ENCODE results near the gene DNAH10. TPM values are rescaled to one million over a fixed set of nuclear protein-coding genes. Genes with fewer than 3 reads are reported as not detected.
A peak's percentile ranks its signal among the peaks of the same experiment; 100 is the strongest.

DNAH10 gene
- total and polyA plus RNA-seq, 7 experiments from 2014 or later, result 0.05 to 0.50 (median 0.10) TPM

GRCh38 chr12:123941624-123942237 lies 179.6 kb downstream of the DNAH10 start:
- Mint-ChIP-seq H3K36me3 (peaks cover 18 to 43% (median 20%) of the 10 kb centered on the region in 5 donors), H3K27ac (peak overlapping the region in 2 of 9 donors; percentile 59 to 70)
- ATAC-seq, result peak; percentile 57

GRCh38 chr12:123942238-123942653 lies 180.1 kb downstream of the DNAH10 start:
- H3K36me3 Mint-ChIP-seq, result peaks cover 16 to 42% (median 20%) of the 10 kb centered on the region in 5 donors
- H3K36me3 ChIP-seq (ENCODE audit: control insufficient read depth in 2 of 3, insufficient read depth in 3 of 3, low read length in 3 of 3), result peaks cover 0 to 56% (median 0%) of the 10 kb centered on the region in 3 experiments
- H3K27me3 Mint-ChIP-seq, result no peaks in the 10 kb centered on the region
- CTCF ChIA-PET, result no interaction called here
- POLR2A ChIA-PET, result no interaction called here
- H3K4me1 Mint-ChIP-seq, result peaks cover 20 to 31% (median 25%) of the 10 kb centered on the region in 7 donors
- H3K9me3 ChIP-seq (ENCODE audit: control insufficient read depth in 2 of 3, low read length in 3 of 3), result peaks cover 0 to 5% (median 0%) of the 10 kb centered on the region in 3 experiments
- H3K9me3 Mint-ChIP-seq, result peaks cover 0 to 15% (median 4%) of the 10 kb centered on the region in 11 donors
- H3K27ac Mint-ChIP-seq, result peak overlapping the region in 1 of 9 donors; percentile 2
- H3K4me3 Mint-ChIP-seq, result no peak overlapping the region
- H3K4me3 ChIP-seq (ENCODE audit: low read length), result no peak overlapping the region
- no peak overlapping the region for H3K27ac ChIP-seq (ENCODE audit: low read depth, low read length)
- intact Hi-C loops (cut with micrococcal nuclease), result no loop called here
- peaks cover 13 to 14% of the 10 kb centered on the region in 2 donors for H3K4me1 ChIP-seq (ENCODE audit: control insufficient read depth in 2 of 2, insufficient read depth in 2 of 2, low read length in 2 of 2)
- H3K27me3 ChIP-seq (ENCODE audit: control insufficient read depth in 2 of 2, insufficient read depth in 2 of 2, low read length in 2 of 2), result no peaks in the 10 kb centered on the region
- DNase-seq, result no peak
- ATAC-seq, result no peak

More at GRCh38 chr12:123941624-123942237, 179.6 kb downstream of the DNAH10 start:
- Histone ChIP-seq H3K36me3 (ENCODE audit: control insufficient read depth in 2 of 3, insufficient read depth in 3 of 3, low read length in 3 of 3) (peaks cover 0 to 56% (median 0%) of the 10 kb centered on the region in 3 experiments), H3K9me3 (ENCODE audit: control insufficient read depth in 2 of 3, low read length in 3 of 3) (peaks cover 0 to 5% (median 0%) of the 10 kb centered on the region in 3 experiments), H3K27ac (ENCODE audit: low read depth, low read length) (no peak overlapping the region), H3K4me1 (ENCODE audit: control insufficient read depth in 2 of 2, insufficient read depth in 2 of 2, low read length in 2 of 2) (peaks cover 14 to 18% of the 10 kb centered on the region in 2 donors), H3K27me3 (ENCODE audit: control insufficient read depth in 2 of 2, insufficient read depth in 2 of 2, low read length in 2 of 2) (no peaks in the 10 kb centered on the region), H3K4me3 (ENCODE audit: low read length) (no peak overlapping the region)
- ChIA-PET POLR2A (no interaction called here), CTCF (no interaction called here)
- no peak overlapping the region for H3K4me3 Mint-ChIP-seq
- peaks cover 21 to 34% (median 27%) of the 10 kb centered on the region in 7 donors for H3K4me1 Mint-ChIP-seq
- H3K9me3 Mint-ChIP-seq, result peaks cover 0 to 15% (median 4%) of the 10 kb centered on the region in 11 donors
- intact Hi-C loops (cut with micrococcal nuclease), result no loop called here
- no peaks in the 10 kb centered on the region for H3K27me3 Mint-ChIP-seq
- DNase-seq, result no peak

GRCh38 chr12:123942911-123943648 lies 181.0 kb downstream of the DNAH10 start:
- H3K4me1 Mint-ChIP-seq, result peaks cover 12 to 22% (median 17%) of the 10 kb centered on the region in 7 donors
- H3K27ac Mint-ChIP-seq, result no peak overlapping the region
- Histone ChIP-seq H3K4me3 (ENCODE audit: low read length) (no peak overlapping the region), H3K36me3 (ENCODE audit: control insufficient read depth in 2 of 3, insufficient read depth in 3 of 3, low read length in 3 of 3) (peaks cover 0 to 56% (median 0%) of the 10 kb centered on the region in 3 experiments), H3K4me1 (ENCODE audit: control insufficient read depth in 2 of 2, insufficient read depth in 2 of 2, low read length in 2 of 2) (peaks cover 5 to 8% of the 10 kb centered on the region in 2 donors), H3K27ac (ENCODE audit: low read depth, low read length) (no peak overlapping the region), H3K27me3 (ENCODE audit: control insufficient read depth in 2 of 2, insufficient read depth in 2 of 2, low read length in 2 of 2) (no peaks in the 10 kb centered on the region), H3K9me3 (ENCODE audit: control insufficient read depth in 2 of 3, low read length in 3 of 3) (peaks cover 0 to 5% (median 0%) of the 10 kb centered on the region in 3 experiments)
- no peaks in the 10 kb centered on the region for H3K27me3 Mint-ChIP-seq
- ATAC-seq (no peak), DNase-seq (no peak)
- intact Hi-C loops (cut with micrococcal nuclease), result no loop called here
- peaks cover 0 to 15% (median 4%) of the 10 kb centered on the region in 11 donors for H3K9me3 Mint-ChIP-seq
- H3K4me3 Mint-ChIP-seq, result no peak overlapping the region
- ChIA-PET POLR2A (no interaction called here), CTCF (interaction anchor here (1.0 kb wide), 1 partner anchor 10 kb away, joined by 6 read pairs; no protein-coding TSS in a partner anchor)
- H3K36me3 Mint-ChIP-seq, result peaks cover 12 to 41% (median 17%) of the 10 kb centered on the region in 5 donors

GRCh38 chr12:123943816-123944215 lies 181.7 kb downstream of the DNAH10 start:
- no peak for DNase-seq
- intact Hi-C loops (cut with micrococcal nuclease), result no loop called here
- Histone ChIP-seq H3K4me1 (ENCODE audit: control insufficient read depth in 2 of 2, insufficient read depth in 2 of 2, low read length in 2 of 2) (peaks cover 0 to under 1% of the 10 kb centered on the region in 2 donors), H3K9me3 (ENCODE audit: control insufficient read depth in 2 of 3, low read length in 3 of 3) (peaks cover 0 to 5% (median 0%) of the 10 kb centered on the region in 3 experiments), H3K27ac (ENCODE audit: low read depth, low read length) (no peak overlapping the region), H3K36me3 (ENCODE audit: control insufficient read depth in 2 of 3, insufficient read depth in 3 of 3, low read length in 3 of 3) (peaks cover 0 to 56% (median 0%) of the 10 kb centered on the region in 3 experiments), H3K27me3 (ENCODE audit: control insufficient read depth in 2 of 2, insufficient read depth in 2 of 2, low read length in 2 of 2) (no peaks in the 10 kb centered on the region), H3K4me3 (ENCODE audit: low read length) (no peak overlapping the region)
- CTCF ChIA-PET, result interaction anchor here (1.0 kb wide), 1 partner anchor 11 kb away, joined by 6 read pairs; no protein-coding TSS in a partner anchor
- peaks cover 0 to 15% (median 4%) of the 10 kb centered on the region in 11 donors for H3K9me3 Mint-ChIP-seq
- H3K36me3 Mint-ChIP-seq, result peaks cover 12 to 42% (median 18%) of the 10 kb centered on the region in 5 donors
- H3K4me3 Mint-ChIP-seq, result peak overlapping the region in 1 of 10 donors; percentile 18
- ATAC-seq, result no peak
- no peak overlapping the region for H3K27ac Mint-ChIP-seq
- POLR2A ChIA-PET, result no interaction called here
- peaks cover 4 to 15% (median 11%) of the 10 kb centered on the region in 7 donors for H3K4me1 Mint-ChIP-seq
- H3K27me3 Mint-ChIP-seq, result no peaks in the 10 kb centered on the region

- H3K9me3 ChIP-seq (ENCODE audit: control insufficient read depth in 2 of 3, low read length in 3 of 3), result peaks cover 0 to 5% (median 0%) of the 10 kb centered on the region in 3 experiments
These were observed 182.6 kb downstream of the DNAH10 start for GRCh38 chr12:123944696-123945095.

GRCh38 chr12:123945287-123946151 lies 183.4 kb downstream of the DNAH10 start:
- DNase-seq (no peak), ATAC-seq (no peak)
- Mint-ChIP-seq H3K9me3 (peaks cover 0 to 15% (median 4%) of the 10 kb centered on the region in 11 donors), H3K27me3 (no peaks in the 10 kb centered on the region), H3K4me3 (no peak overlapping the region), H3K4me1 (peaks cover 0 to 13% (median 6%) of the 10 kb centered on the region in 7 donors), H3K27ac (peak overlapping the region in 3 of 9 donors; percentile 38 to 52 (median 38)), H3K36me3 (peaks cover 12 to 38% (median 17%) of the 10 kb centered on the region in 5 donors)
- intact Hi-C loops (cut with micrococcal nuclease), result no loop called here
- no peaks in the 10 kb centered on the region for H3K4me1 ChIP-seq (ENCODE audit: control insufficient read depth in 2 of 2, insufficient read depth in 2 of 2, low read length in 2 of 2)
- CTCF ChIA-PET, result no interaction called here
- POLR2A ChIA-PET, result no interaction called here
- no peaks in the 10 kb centered on the region for H3K27me3 ChIP-seq (ENCODE audit: control insufficient read depth in 2 of 2, insufficient read depth in 2 of 2, low read length in 2 of 2)
- no peak overlapping the region for H3K4me3 ChIP-seq (ENCODE audit: low read length)
- H3K36me3 ChIP-seq (ENCODE audit: control insufficient read depth in 2 of 3, insufficient read depth in 3 of 3, low read length in 3 of 3), result peaks cover 0 to 49% (median 0%) of the 10 kb centered on the region in 3 experiments
- peaks cover 0 to 5% (median 0%) of the 10 kb centered on the region in 3 experiments for H3K9me3 ChIP-seq (ENCODE audit: control insufficient read depth in 2 of 3, low read length in 3 of 3)
- H3K27ac ChIP-seq (ENCODE audit: low read depth, low read length), result no peak overlapping the region

More at GRCh38 chr12:123944696-123945095, 182.6 kb downstream of the DNAH10 start:
- DNase-seq (no peak), ATAC-seq (no peak)
- ChIA-PET POLR2A (no interaction called here), CTCF (no interaction called here)
- intact Hi-C loops (cut with micrococcal nuclease), result no loop called here
- H3K4me3 Mint-ChIP-seq, result peak overlapping the region in 3 of 10 donors; percentile 2 to 10 (median 3)
- H3K27me3 ChIP-seq (ENCODE audit: control insufficient read depth in 2 of 2, insufficient read depth in 2 of 2, low read length in 2 of 2), result no peaks in the 10 kb centered on the region
- peaks cover 12 to 42% (median 18%) of the 10 kb centered on the region in 5 donors for H3K36me3 Mint-ChIP-seq
- H3K27ac ChIP-seq (ENCODE audit: low read depth, low read length), result no peak overlapping the region
- H3K9me3 Mint-ChIP-seq, result peaks cover 0 to 15% (median 4%) of the 10 kb centered on the region in 11 donors
- H3K27me3 Mint-ChIP-seq, result no peaks in the 10 kb centered on the region
- H3K27ac Mint-ChIP-seq, result peak overlapping the region in 3 of 9 donors; percentile 18 to 81 (median 23)
- H3K4me1 Mint-ChIP-seq, result peaks cover 0 to 13% (median 7%) of the 10 kb centered on the region in 7 donors
- H3K4me3 ChIP-seq (ENCODE audit: low read length), result no peak overlapping the region
- H3K4me1 ChIP-seq (ENCODE audit: control insufficient read depth in 2 of 2, insufficient read depth in 2 of 2, low read length in 2 of 2), result no peaks in the 10 kb centered on the region
- H3K36me3 ChIP-seq (ENCODE audit: control insufficient read depth in 2 of 3, insufficient read depth in 3 of 3, low read length in 3 of 3), result peaks cover 0 to 56% (median 0%) of the 10 kb centered on the region in 3 experiments

Data from naive thymus-derived CD4-positive, alpha-beta T cell (primary cell).